Raji (cell line): ENCODE results near the gene TPCN2.

Experiments
- POLR2A ChIP-seq: IDR thresholded peaks from 2 replicates; pipeline ENCODE4 v1.6.1; 2011; ENCODE audit warnings: low read depth, low read length, control low read depth; ENCODE audit not compliant: insufficient read depth

The TPCN2 gene

GRCh38 chr11:69022260-69022659 is 26.5 kb upstream of the TPCN2 start:
- no peak for TF ChIP-seq POLR2A

GRCh38 chr11:69024509-69024908 is 24.2 kb upstream of the TPCN2 start:
- no peak for TF ChIP-seq POLR2A

- TF ChIP-seq POLR2A: no peak
These were observed 20.9 kb upstream of the TPCN2 start for GRCh38 chr11:69027704-69028372.

GRCh38 chr11:69030301-69030700 is 18.4 kb upstream of the TPCN2 start:
- no peak for TF ChIP-seq POLR2A

- TF ChIP-seq POLR2A: no peak
These were observed 15.9 kb upstream of the TPCN2 start for GRCh38 chr11:69032833-69033232.

- no peak for TF ChIP-seq POLR2A
These were observed 15.3 kb upstream of the TPCN2 start for GRCh38 chr11:69033431-69033830.

GRCh38 chr11:69034123-69034867 is 14.4 kb upstream of the TPCN2 start:
- TF ChIP-seq POLR2A: no peak

GRCh38 chr11:69035150-69035945 is 13.4 kb upstream of the TPCN2 start:
- no peak for TF ChIP-seq POLR2A

GRCh38 chr11:69035946-69036340 is 12.8 kb upstream of the TPCN2 start:
- TF ChIP-seq POLR2A: no peak

GRCh38 chr11:69037074-69037473 is 11.7 kb upstream of the TPCN2 start:
- TF ChIP-seq POLR2A: no peak

- TF ChIP-seq POLR2A: no peak
These were observed 11.2 kb upstream of the TPCN2 start for GRCh38 chr11:69037544-69037943.

GRCh38 chr11:69039501-69039900 is 9.2 kb upstream of the TPCN2 start:
- no peak for TF ChIP-seq POLR2A

- no peak for TF ChIP-seq POLR2A
These were observed 8.7 kb upstream of the TPCN2 start for GRCh38 chr11:69040051-69040450.

GRCh38 chr11:69040581-69041260 is 8.0 kb upstream of the TPCN2 start:
- TF ChIP-seq POLR2A: no peak

GRCh38 chr11:69041516-69041915 is 7.2 kb upstream of the TPCN2 start:
- no peak for TF ChIP-seq POLR2A

GRCh38 chr11:69044111-69045013 is 4.4 kb upstream of the TPCN2 start:
- TF ChIP-seq POLR2A: no peak
